Measurements from ENCODE around the gene BEX3.

DNA sequence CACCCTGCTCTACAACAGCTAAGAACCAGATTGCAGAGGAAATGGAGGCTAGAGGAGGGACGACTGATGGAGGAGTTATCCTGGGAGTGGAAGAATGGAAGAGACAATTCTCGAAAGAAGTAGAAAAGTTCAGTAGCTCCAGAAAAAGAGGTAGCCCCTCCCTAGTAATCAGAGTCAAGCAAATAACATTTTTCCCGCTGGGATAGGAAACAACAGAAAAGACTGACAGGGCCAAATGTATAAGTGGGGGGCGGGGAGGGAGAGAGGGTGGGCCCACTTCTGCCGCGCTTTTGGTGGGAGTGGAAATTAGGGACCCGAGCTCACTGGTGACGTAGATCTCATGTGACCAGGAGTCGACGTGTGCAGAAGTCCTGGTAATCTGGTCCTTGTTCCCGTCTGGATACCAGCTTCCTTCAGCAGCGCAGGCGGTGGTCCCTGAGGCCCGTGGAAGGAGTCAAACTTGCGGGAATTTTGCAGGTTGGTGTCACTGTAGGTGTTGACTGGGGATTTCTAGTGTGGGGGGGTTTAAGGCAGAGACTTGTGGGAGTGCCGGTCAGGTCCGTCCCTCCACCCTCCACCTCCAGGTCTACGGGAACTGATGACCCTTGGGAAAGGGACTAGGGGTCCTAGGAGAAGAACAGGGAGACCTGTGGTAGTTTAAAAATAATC, 20.1 kb upstream of the BEX3 start, which contains the start of gene TCEAL9:
- no peak for TF ChIP-seq POLR2AphosphoS5 (IDR thresholded peaks at IDR 0.05; ENCODE audit: low read depth, low read length)
- no peak for TF ChIP-seq POLR2A (IDR thresholded peaks at IDR 0.05; ENCODE audit: low read depth, low read length)
